HG03521 (cell line): ENCODE data around the gene GMPPB.

Experiments
- ATAC-seq: cut with Tn5 transposase; IDR thresholded peaks from one replicate; pipeline ENCODE4 v1.9.1; 2021; ENCODE audit warnings: mild to moderate bottlenecking, moderate library complexity; ENCODE audit not compliant: unreplicated experiment

GMPPB gene

GRCh38 chr3:49673121-49673714 lies 50.5 kb downstream of the GMPPB start:
- no peak for ATAC-seq

GRCh38 chr3:49671291-49672288 lies 52.2 kb downstream of the GMPPB start:
- ATAC-seq = no peak

- no peak for ATAC-seq
Measured at GRCh38 chr3:49670940-49671290, 52.8 kb downstream of the GMPPB start.
